H1 (cell line): ENCODE data around the gene OBP2B. TPM values are rescaled to one million over a fixed set of nuclear protein-coding genes. Genes with fewer than 3 reads are reported as not detected.

Experiments used
- CHD7 ChIP-seq: fragments of 300-600 bp; sonication (generic); IDR thresholded peaks from 2 replicates; pipeline ENCODE4 v1.7.1; 2012; ENCODE audit warnings: low read length, moderate library complexity, mild to moderate bottlenecking, inconsistent platforms; ENCODE audit not compliant: insufficient replicate concordance
- polyA plus RNA-seq, 7 experiments: library from polyadenylated mRNA; depleted of rRNA in 3 of 7; stranded (reverse) in 5 of 7; unstranded in 2 of 7; fragments of >200 nt in 5 of 7; fragments of 200-250 nt in 2 of 7; gene quantifications; 1 replicate in 5 of 7; 2 replicates in 1 of 7; 4 replicates in 1 of 7; pipeline versions ENCODE4 v1.2.1 to v1.2.3, GENCODE V29; 2011 to 2013; ENCODE audit warnings: missing spikeins in 2 of 7, mixed read lengths in 2 of 7
- total RNA-seq: library from RNA; stranded (reverse); fragmentation: NEBNext Ultra II Directional; extraction: Animal tissue kit (Norgen Biotek cat#: 25700); gene quantifications from 2 replicates; pipeline ENCODE4 v1.2.1, GENCODE V29; 2021

OBP2B gene
- total and polyA plus RNA-seq, 2 of the 8 experiments (the other 6 are each of a cell fraction or from before 2014, with no cell fraction given) = not detected

- no peak for TF ChIP-seq CHD7
These were observed 36.0 kb downstream of the OBP2B start (continued) for GRCh38 chr9:133173056-133173455.
